GM23338 (cell line): ENCODE data around the gene C1orf50.

Source experiments
- CREB1 ChIP-seq: fragments of 250-450 bp; sonication (Bioruptor Pico); IDR thresholded peaks from 2 replicates; pipeline ENCODE4 v1.5.0; 2020; ENCODE audit warnings: low read depth, mild to moderate bottlenecking, moderate library complexity
- CTCF ChIP-seq, 2 experiments: fragments of 200-600 bp in 1 of 2; sonication (generic) in 1 of 2; conservative IDR thresholded peaks; 2 replicates each; pipeline versions ENCODE4 v1.5.1 to v1.6.1; 2016 to 2017; ENCODE audit warnings: antibody characterized with exemption in 2 of 2, low read depth in 2 of 2, mild to moderate bottlenecking in 2 of 2, moderate library complexity in 1 of 2
- ETS1 ChIP-seq: IDR thresholded peaks from 2 replicates; pipeline ENCODE4 v1.6.1; 2016; ENCODE audit warnings: antibody characterized with exemption
- EZH2 ChIP-seq: fragments of 200-600 bp; sonication (generic); IDR thresholded peaks from one replicate; pipeline ENCODE4 v1.8.0; 2017; ENCODE audit warnings: antibody characterized with exemption, mild to moderate bottlenecking, low read depth; ENCODE audit not compliant: unreplicated experiment
- POLR2AphosphoS5 ChIP-seq: IDR thresholded peaks from 2 replicates; pipeline ENCODE4 v1.6.1; 2016; ENCODE audit warnings: antibody characterized with exemption, low read depth
- REST ChIP-seq: IDR thresholded peaks from one replicate; pipeline ENCODE4 v1.6.1; 2018; ENCODE audit warnings: antibody characterized with exemption; ENCODE audit not compliant: unreplicated experiment
- ZNF331 ChIP-seq: fragments of 250-450 bp; sonication (Bioruptor Pico); IDR thresholded peaks from 2 replicates; pipeline ENCODE4 v1.5.0; 2020; ENCODE audit warnings: low read depth, mild to moderate bottlenecking, moderate library complexity

- TF ChIP-seq CTCF (conservative IDR thresholded peaks at IDR 0.05; ENCODE audit: low read depth in 2 of 2) = no peak
- TF ChIP-seq CREB1 (CRISPR knock-in tag) = no peak
- TF ChIP-seq POLR2AphosphoS5 = no peak
- TF ChIP-seq EZH2 = no peak
- TF ChIP-seq REST = no peak
- TF ChIP-seq ZNF331 (CRISPR knock-in tag) = no peak
- TF ChIP-seq ETS1 = no peak
Observed at GRCh38 chr1:42748461-42749410, 18.3 kb upstream of the C1orf50 start.
